Ecto neural progenitor cell (in vitro differentiated cells): Measurements from ENCODE around the gene GPR183.

Experiments
- DNase-seq: peaks from one replicate; pipeline ENCODE4 v3.0.0-alpha.2; 2018; ENCODE audit warnings: low spot score

The GPR183 gene

DNA sequence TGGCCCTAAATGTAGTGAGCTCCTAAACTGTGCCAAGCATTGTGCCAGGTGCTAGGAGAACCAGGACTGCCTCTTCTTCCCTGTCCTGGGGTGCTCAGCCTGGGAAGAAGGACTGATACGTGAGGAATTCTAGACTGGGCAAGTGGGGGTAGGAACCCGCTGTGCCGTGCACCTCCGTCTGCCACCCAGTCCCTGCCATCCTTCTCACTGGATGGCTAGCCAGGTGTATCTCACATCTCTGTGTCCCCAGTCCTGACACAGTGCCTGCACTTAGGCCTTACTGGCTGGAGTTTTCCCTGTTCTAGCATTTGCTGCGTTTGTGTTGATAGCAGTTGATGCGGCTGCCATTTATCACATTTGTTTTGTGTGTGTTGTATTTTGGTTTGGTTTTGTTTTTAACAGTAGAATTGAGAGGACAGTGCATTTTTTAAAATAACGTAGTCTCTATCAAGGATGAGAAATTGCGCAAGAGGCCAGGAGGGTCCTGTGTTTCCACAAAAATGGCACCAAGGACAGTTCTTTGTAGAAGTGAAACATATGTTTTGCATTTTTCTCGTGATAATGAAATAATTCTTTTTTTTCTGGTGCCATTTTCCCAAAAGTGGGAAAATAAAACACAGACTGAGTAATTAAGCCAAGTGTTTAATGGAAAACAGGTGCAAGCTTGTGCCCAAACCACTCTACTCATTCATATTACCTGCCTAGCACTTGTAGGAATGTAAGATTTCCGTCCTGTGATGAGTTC, 4.7 kb upstream of the GPR183 start:
- DNase-seq = no peak

- DNase-seq = no peak
Measured at GRCh38 chr13:99311137-99311536, 3.9 kb upstream of the GPR183 start.

- no peak for DNase-seq
Measured at GRCh38 chr13:99310382-99311031, 3.3 kb upstream of the GPR183 start.

- no peak for DNase-seq
Measured at GRCh38 chr13:99308471-99309087, 1.4 kb upstream of the GPR183 start.

GRCh38 chr13:99307648-99308339, 595 bp upstream of the GPR183 start:
- DNase-seq = no peak

DNA sequence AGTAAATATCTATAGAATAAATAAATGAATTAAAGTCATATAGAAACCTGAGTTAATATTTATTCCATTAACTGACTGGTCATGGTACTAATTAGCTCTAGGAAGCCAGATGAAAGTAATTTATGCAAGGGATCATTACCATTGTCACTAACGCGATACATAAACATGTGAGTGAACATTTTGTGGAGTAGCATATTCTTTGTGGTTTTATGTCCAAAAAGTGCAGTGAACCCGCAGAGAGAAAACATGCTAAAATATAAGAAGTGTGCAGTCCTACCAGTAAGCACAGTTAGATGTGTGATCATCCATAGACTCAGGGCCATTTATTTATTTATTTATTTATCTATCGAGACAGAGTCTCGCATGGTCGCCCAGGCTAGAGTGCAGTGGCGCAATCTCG, 1.6 kb downstream of the GPR183 start:
- DNase-seq = no peak

- no peak for DNase-seq
Measured at GRCh38 chr13:99305158-99305557, 2.0 kb downstream of the GPR183 start.

- DNase-seq = no peak
Measured at GRCh38 chr13:99304541-99304940, 2.7 kb downstream of the GPR183 start.

GRCh38 chr13:99303863-99304521, 3.2 kb downstream of the GPR183 start:
- no peak for DNase-seq

DNA sequence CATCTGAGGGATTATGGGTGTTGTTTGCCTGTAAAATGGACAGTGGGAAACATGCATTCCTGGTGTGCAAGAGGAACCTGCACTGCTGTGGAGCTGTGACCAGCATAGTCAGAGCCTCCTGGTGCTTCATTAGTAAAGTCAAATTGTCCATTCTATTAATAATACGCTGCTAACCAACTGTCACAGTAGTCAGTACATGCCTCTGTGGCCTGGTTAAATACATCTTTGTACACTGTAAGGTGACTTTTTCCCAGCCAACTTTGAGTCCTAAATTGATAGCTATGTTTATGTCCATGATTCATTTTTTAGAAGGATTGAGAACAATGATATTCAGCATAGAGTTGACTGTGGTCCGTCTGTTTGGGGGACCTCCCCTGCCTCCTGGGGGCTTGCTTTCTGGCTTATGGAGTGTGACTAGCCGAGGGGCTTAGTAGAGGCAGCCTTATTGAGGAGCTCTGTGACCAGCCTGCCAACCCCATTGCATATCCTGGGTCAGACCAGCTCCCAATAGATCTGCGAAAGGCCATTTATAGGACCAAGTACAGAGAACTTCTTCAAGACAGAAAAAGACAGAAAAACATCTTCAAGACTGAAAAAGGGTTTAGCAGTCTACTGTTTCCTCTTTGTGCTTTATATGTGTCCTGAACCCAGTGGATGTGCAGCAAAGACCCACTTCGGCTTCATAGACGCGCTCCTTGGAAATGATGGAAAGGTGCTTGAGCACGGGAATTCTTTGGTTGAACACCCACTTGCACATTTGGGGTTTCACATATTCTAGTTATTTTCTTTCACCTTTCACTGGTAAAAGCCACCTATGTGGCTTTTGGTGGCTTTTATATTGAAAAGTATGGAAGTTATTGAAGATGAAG, 4.3 kb downstream of the GPR183 start:
- no peak for DNase-seq

GRCh38 chr13:99301913-99302636, 5.1 kb downstream of the GPR183 start:
- no peak for DNase-seq

GRCh38 chr13:99301056-99301838, 6.0 kb downstream of the GPR183 start:
- DNase-seq = no peak

DNA sequence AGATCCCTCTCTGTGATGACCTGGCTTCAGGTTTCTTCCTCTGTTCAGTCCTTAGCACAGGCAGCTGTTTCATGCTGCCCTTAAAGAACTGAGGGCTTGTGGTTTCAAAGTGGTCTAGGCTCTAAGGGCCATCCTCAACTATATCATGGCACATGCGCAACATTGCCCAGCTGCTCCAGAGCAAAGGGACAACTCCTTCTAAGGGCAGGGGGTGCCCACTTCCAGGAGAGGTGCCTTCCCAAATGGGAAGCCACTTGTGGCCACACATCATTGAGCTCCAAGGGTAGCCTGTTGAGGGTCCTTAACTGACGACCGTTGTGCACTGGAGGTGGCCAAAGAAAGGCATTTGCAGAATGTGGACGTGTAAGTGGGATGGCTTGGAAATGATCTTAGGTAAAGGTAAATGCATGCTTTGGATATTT, 7.3 kb downstream of the GPR183 start:
- DNase-seq = no peak

- no peak for DNase-seq
Measured at GRCh38 chr13:99299256-99299919, 7.8 kb downstream of the GPR183 start.

- DNase-seq = no peak
Measured at GRCh38 chr13:99298056-99298455, 9.1 kb downstream of the GPR183 start.

- no peak for DNase-seq
Measured at GRCh38 chr13:99297331-99297730, 9.9 kb downstream of the GPR183 start.

DNA sequence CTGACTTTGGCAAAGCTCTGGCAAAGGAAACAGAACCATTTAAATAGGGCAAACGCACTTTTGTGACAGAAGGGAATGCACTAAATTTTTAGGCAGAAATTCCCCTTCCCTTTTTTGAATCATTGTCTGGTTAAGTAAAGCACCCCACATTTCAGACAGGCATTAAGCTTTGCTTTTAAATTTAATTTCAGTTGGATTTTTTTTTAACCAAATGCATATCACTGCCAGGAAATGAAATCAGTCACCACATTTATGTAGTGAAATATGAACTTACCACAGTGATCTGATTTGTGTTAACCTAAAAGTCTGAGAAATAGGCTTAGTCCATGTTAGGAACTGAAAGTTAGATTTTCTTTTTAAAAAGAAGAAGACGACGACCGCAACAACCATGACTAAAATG, 10.8 kb downstream of the GPR183 start:
- no peak for DNase-seq

DNA sequence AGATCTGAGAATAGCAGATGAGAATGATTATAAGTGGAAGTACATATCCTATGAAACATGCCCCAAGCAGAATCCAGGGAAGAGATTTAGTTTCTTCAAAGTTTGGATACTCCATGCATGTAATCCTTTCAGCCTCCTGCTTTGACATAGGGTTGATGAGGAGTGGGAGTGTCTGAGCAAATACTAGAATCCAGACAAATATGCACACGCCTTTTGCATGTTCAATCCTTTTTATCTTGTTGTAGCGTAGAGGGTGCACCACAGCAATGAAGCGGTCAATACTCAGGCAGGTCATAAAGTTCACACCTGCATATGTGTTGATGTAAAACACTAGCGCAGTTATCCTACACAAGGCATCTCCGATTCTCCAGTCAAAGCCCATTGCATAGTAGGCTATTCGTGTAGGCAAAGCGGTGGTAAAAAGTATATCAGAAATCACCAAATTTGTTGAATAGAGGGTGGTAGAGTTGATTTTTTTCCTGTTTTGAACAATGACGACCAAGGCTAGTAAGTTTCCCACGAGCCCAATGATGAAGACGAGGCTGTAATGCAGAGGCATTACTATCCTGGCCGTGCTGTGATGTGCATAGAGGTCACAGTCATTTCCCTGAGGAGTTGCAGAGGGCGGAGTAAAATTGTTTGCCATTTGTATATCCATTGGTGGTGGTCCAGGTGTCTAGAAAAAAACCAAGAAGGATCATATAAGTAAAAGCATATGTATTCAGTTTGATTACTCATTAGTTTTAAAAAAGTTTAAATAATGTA, 11.5 kb downstream of the GPR183 start:
- no peak for DNase-seq
